H9 (cell line): ENCODE measurements around the gene ZNF142. TPM values are rescaled to one million over a fixed set of nuclear protein-coding genes. Genes with fewer than 3 reads are reported as not detected.

ENCODE experiments used
- DNase-seq: peaks from one replicate; pipeline ENCODE4 v3.0.0-alpha.2; 2017
- H2AFZ ChIP-seq: one replicate; pipeline ENCODE4 v1.6.1; 2013; ENCODE audit warnings: mild to moderate bottlenecking, low read length, control low read depth, moderate library complexity
- H2AK5ac ChIP-seq: 2 replicates; pipeline ENCODE4 v1.6.1; 2013; ENCODE audit warnings: low read length, control low read depth, mixed read lengths; ENCODE audit not compliant: insufficient read length
- H2BK120ac ChIP-seq: one replicate; pipeline ENCODE4 v1.6.1; 2013; ENCODE audit warnings: low read depth, mild to moderate bottlenecking, low read length, control low read depth, inconsistent platforms; ENCODE audit not compliant: poor library complexity, severe bottlenecking
- H2BK12ac ChIP-seq: 2 replicates; pipeline ENCODE4 v1.6.1; 2013; ENCODE audit warnings: low read length, control low read depth, mixed read lengths, low read depth; ENCODE audit not compliant: insufficient read length
- H2BK15ac ChIP-seq: 2 replicates; pipeline ENCODE4 v1.6.1; 2013; ENCODE audit warnings: low read depth, low read length, control low read depth
- H2BK20ac ChIP-seq: one replicate; pipeline ENCODE4 v1.6.1; 2013; ENCODE audit warnings: low read depth, mild to moderate bottlenecking, low read length, control low read depth, inconsistent platforms; ENCODE audit not compliant: poor library complexity, severe bottlenecking
- H2BK5ac ChIP-seq: 2 replicates; pipeline ENCODE4 v1.6.1; 2013; ENCODE audit warnings: low read length, control low read depth, mixed read lengths; ENCODE audit not compliant: insufficient read length
- H3K14ac ChIP-seq: 2 replicates; pipeline ENCODE4 v1.6.1; 2013; ENCODE audit warnings: low read length, control low read depth; ENCODE audit not compliant: insufficient read depth
- H3K18ac ChIP-seq: 2 replicates; pipeline ENCODE4 v1.6.1; 2013; ENCODE audit warnings: low read depth, mild to moderate bottlenecking, mixed read lengths, low read length, control low read depth; ENCODE audit not compliant: insufficient read length
- H3K23ac ChIP-seq: 2 replicates; pipeline ENCODE4 v1.6.1; 2013; ENCODE audit warnings: low read length, control low read depth, mixed read lengths, low read depth; ENCODE audit not compliant: insufficient read length
- H3K23me2 ChIP-seq: 2 replicates; pipeline ENCODE4 v1.6.1; 2013; ENCODE audit warnings: low read depth, mild to moderate bottlenecking, mixed read lengths, low read length, control low read depth; ENCODE audit not compliant: insufficient read length, poor library complexity, severe bottlenecking
- H3K27ac ChIP-seq: 2 replicates; pipeline ENCODE4 v1.5.1; 2013; ENCODE audit warnings: low read length, control low read depth, mixed read lengths, low read depth; ENCODE audit not compliant: insufficient read length
- H3K27me3 ChIP-seq: 2 replicates; pipeline ENCODE4 v1.6.1; 2013; ENCODE audit warnings: low read length, control low read depth, inconsistent platforms; ENCODE audit not compliant: insufficient read depth
- H3K4ac ChIP-seq: 2 replicates; pipeline ENCODE4 v1.6.1; 2013; ENCODE audit warnings: low read depth, mild to moderate bottlenecking, control low read depth, inconsistent platforms, low read length, moderate library complexity
- H3K4me1 ChIP-seq: 2 replicates; pipeline ENCODE4 v1.6.1; 2013; ENCODE audit warnings: low read length, control low read depth, inconsistent platforms; ENCODE audit not compliant: insufficient read depth
- H3K4me2 ChIP-seq: 2 replicates; pipeline ENCODE4 v1.6.1; 2013; ENCODE audit warnings: low read length, control low read depth, mixed read lengths; ENCODE audit not compliant: insufficient read length, insufficient read depth
- H3K56ac ChIP-seq: 2 replicates; pipeline ENCODE4 v1.6.1; 2013; ENCODE audit warnings: low read depth, mild to moderate bottlenecking, mixed read lengths, low read length, control low read depth; ENCODE audit not compliant: insufficient read length
- H3K79me1 ChIP-seq: 2 replicates; pipeline ENCODE4 v1.6.1; 2013; ENCODE audit warnings: low read depth, mild to moderate bottlenecking, moderate library complexity, low read length, control low read depth, inconsistent platforms; ENCODE audit not compliant: insufficient read depth, poor library complexity, severe bottlenecking
- H3K79me2 ChIP-seq: 2 replicates; pipeline ENCODE4 v1.6.1; 2013; ENCODE audit warnings: low read length, control low read depth, inconsistent platforms; ENCODE audit not compliant: insufficient read depth
- H3K9ac ChIP-seq: 2 replicates; pipeline ENCODE4 v1.6.1; 2013; ENCODE audit warnings: low read length, control low read depth, mixed read lengths; ENCODE audit not compliant: insufficient read length; ENCODE audit errors: extremely low read depth
- H3K9me3 ChIP-seq: one replicate; pipeline ENCODE4 v1.6.1; 2013; ENCODE audit warnings: low read depth, low read length, inconsistent platforms; ENCODE audit not compliant: control insufficient read depth
- H3T11ph ChIP-seq: one replicate; pipeline ENCODE4 v1.6.1; 2013; ENCODE audit warnings: mild to moderate bottlenecking, low read length, control low read depth, inconsistent platforms
- H4K20me1 ChIP-seq: one replicate; pipeline ENCODE4 v1.6.1; 2013; ENCODE audit not compliant: control insufficient read depth, insufficient read length, insufficient read depth
- H4K5ac ChIP-seq: 2 replicates; pipeline ENCODE4 v1.6.1; 2013; ENCODE audit warnings: low read depth, mild to moderate bottlenecking, mixed read lengths, low read length, control low read depth; ENCODE audit not compliant: insufficient read length
- H4K8ac ChIP-seq: replicated peaks from 2 replicates; pipeline ENCODE4 v1.6.1; 2013; ENCODE audit warnings: low read length, control low read depth, mixed read lengths, low read depth; ENCODE audit not compliant: insufficient read length
- H4K91ac ChIP-seq: 2 replicates; pipeline ENCODE4 v1.6.1; 2013; ENCODE audit warnings: low read depth, mild to moderate bottlenecking, moderate library complexity, mixed read lengths, low read length, control low read depth; ENCODE audit not compliant: insufficient read length
- H3K27ac Mint-ChIP-seq, 3 experiments: 2 replicates in 2 of 3; 3 replicates in 1 of 3; pipeline ENCODE4 v1.8.0; 2020 to 2021; ENCODE audit warnings: mixed read lengths in 3 of 3, mild to moderate bottlenecking in 1 of 3, moderate library complexity in 1 of 3
- H3K27me3 Mint-ChIP-seq: 2 replicates; pipeline ENCODE4 v1.8.0; 2021; ENCODE audit warnings: low read depth, mild to moderate bottlenecking, moderate library complexity, mixed read lengths
- H3K36me3 Mint-ChIP-seq, 3 experiments: 2 replicates in 2 of 3; 3 replicates in 1 of 3; pipeline ENCODE4 v1.8.0; 2020 to 2021; ENCODE audit warnings: low read depth in 3 of 3, mixed read lengths in 3 of 3; ENCODE audit not compliant: insufficient read depth in 1 of 3
- H3K4me1 Mint-ChIP-seq, 2 experiments: 2 replicates each; pipeline ENCODE4 v1.8.0; 2020; ENCODE audit warnings: mixed read lengths in 2 of 2
- H3K4me3 Mint-ChIP-seq, 2 experiments: 2 replicates in 1 of 2; 3 replicates in 1 of 2; pipeline ENCODE4 v1.8.0; 2020 to 2021; ENCODE audit warnings: mild to moderate bottlenecking in 2 of 2, mixed read lengths in 2 of 2, moderate library complexity in 1 of 2
- H3K9me3 Mint-ChIP-seq, 2 experiments: 2 replicates in 1 of 2; 3 replicates in 1 of 2; pipeline ENCODE4 v1.8.0; 2020; ENCODE audit warnings: mild to moderate bottlenecking in 2 of 2, mixed read lengths in 2 of 2, moderate library complexity in 1 of 2
- CTCF ChIP-seq: fragments of 200-600 bp; sonication (generic); conservative IDR thresholded peaks from 3 replicates; pipeline ENCODE4 v1.8.0; 2021; ENCODE audit warnings: antibody characterized with exemption, mild to moderate bottlenecking
- WGBS: extraction: QIAGEN DNeasy Blood & Tissue Kit; methylation state at CpG from one replicate; pipeline ENCODE4 v1.1.7; 2013; ENCODE audit warnings: missing lambda C conversion rate, low lambda C conversion rate, mixed read lengths; ENCODE audit not compliant: insufficient read length; ENCODE audit errors: extremely low coverage; 5-methylcytosine and 5-hydroxymethylcytosine counted together
- total RNA-seq: library from RNA; stranded (reverse); gene quantifications from 2 replicates; pipeline ENCODE4 v1.2.1, GENCODE V29; 2021

The ZNF142 gene
- total RNA-seq, 1 experiment from 2014 or later, result 43.4 TPM

- H3K9me3 ChIP-seq, result no peaks in the 10 kb centered on the region
These were observed 21.1 kb downstream of the ZNF142 start for GRCh38 chr2:218638372-218638771.

More at GRCh38 chr2:218638372-218638771, 21.1 kb downstream of the ZNF142 start:
- Histone ChIP-seq H3K4me1 (no peaks in the 10 kb centered on the region), H4K8ac (no peak overlapping the region), H2BK15ac (no peak overlapping the region), H3K23ac (no peak overlapping the region), H3K4me2 (no peak overlapping the region), H3K4ac (no peak overlapping the region), H4K20me1 (no peaks in the 10 kb centered on the region), H3K14ac (no peak overlapping the region), H3K27me3 (no peaks in the 10 kb centered on the region), H2AFZ (no peak overlapping the region), H2AK5ac (no peak overlapping the region), H2BK5ac (no peak overlapping the region), H2BK120ac (no peak overlapping the region), H3K79me1 (no peaks in the 10 kb centered on the region), H2BK12ac (no peak overlapping the region), H3K18ac (no peak overlapping the region), H4K5ac (no peak overlapping the region), H3K56ac (no peak overlapping the region), H3K23me2 (no peaks in the 10 kb centered on the region), H3T11ph (no peak overlapping the region), H2BK20ac (no peak overlapping the region), H4K91ac (no peak overlapping the region), H3K27ac (no peak overlapping the region), H3K79me2 (no peaks in the 10 kb centered on the region), H3K9ac (no peak overlapping the region)
- Mint-ChIP-seq H3K4me3 (no peak overlapping the region), H3K9me3 (no peaks in the 10 kb centered on the region), H3K27me3 (peaks cover under 1% of the 10 kb centered on the region), H3K27ac (no peak overlapping the region), H3K4me1 (no peaks in the 10 kb centered on the region), H3K36me3 (peaks cover 32 to 78% (median 73%) of the 10 kb centered on the region in 3 experiments; a peak in 6 of 7 replicates)
- WGBS, result no CpG with 5 or more reads among the region's 18 CpGs
- DNase-seq, result no peak
- no peak for TF ChIP-seq CTCF
